ENCODE measurements around the gene CAMTA1.

The CAMTA1 gene

GRCh38 chr1:7265771-7266371 is 480.6 kb downstream of the CAMTA1 start:
- ATAC-seq (ENCODE audit: insufficient read depth, low read depth) (no peak), DNase-seq (no peak)
- Histone ChIP-seq H2AFZ (ENCODE audit: low read depth, low read length) (no peak overlapping the region), H3K27me3 (ENCODE audit: insufficient read depth, low read length, poor library complexity) (no peaks in the 10 kb centered on the region), H3K36me3 (ENCODE audit: insufficient read depth, low read length) (no peaks in the 10 kb centered on the region), H3K9ac (ENCODE audit: low read depth, low read length) (no peak overlapping the region), H3K4me1 (ENCODE audit: insufficient read depth, low read length) (no peaks in the 10 kb centered on the region), H3K9me3 (ENCODE audit: insufficient read depth, low read length, severe bottlenecking) (peaks cover 8% of the 10 kb centered on the region), H4K20me1 (ENCODE audit: insufficient read depth, low read length) (no peaks in the 10 kb centered on the region), H3K4me3 (ENCODE audit: low read depth in 1 of 2, low read length in 2 of 2) (no peak overlapping the region), H3K79me2 (ENCODE audit: insufficient read depth, low read length) (no peaks in the 10 kb centered on the region), H3K4me2 (ENCODE audit: insufficient read depth, low read length) (no peak overlapping the region), H3K27ac (ENCODE audit: low read length) (no peak overlapping the region)
- TF ChIP-seq CTCF (IDR thresholded peaks at IDR 0.05; ENCODE audit: borderline replicate concordance, extremely low read depth, low read length, poor library complexity, severe bottlenecking) (no peak), EZH2 (IDR thresholded peaks at IDR 0.05; ENCODE audit: borderline replicate concordance, low read depth, low read length, severe bottlenecking) (no peak)

GRCh38 chr1:7266561-7266960 is 481.3 kb downstream of the CAMTA1 start:
- Histone ChIP-seq H3K4me2 (ENCODE audit: insufficient read depth, low read length) (no peak overlapping the region), H3K27ac (ENCODE audit: low read length) (no peak overlapping the region)

GRCh38 chr1:7267493-7267892 is 482.2 kb downstream of the CAMTA1 start:
- H3K4me1 ChIP-seq (ENCODE audit: insufficient read depth, low read length): no peaks in the 10 kb centered on the region
- H3K27me3 ChIP-seq (ENCODE audit: insufficient read depth, low read length, poor library complexity): no peaks in the 10 kb centered on the region
- H3K27ac ChIP-seq (ENCODE audit: low read length): no peak overlapping the region
- H3K4me3 ChIP-seq (ENCODE audit: low read depth in 1 of 2, low read length in 2 of 2): no peak overlapping the region
- H3K36me3 ChIP-seq (ENCODE audit: insufficient read depth, low read length): no peaks in the 10 kb centered on the region
- no peaks in the 10 kb centered on the region for H3K79me2 ChIP-seq (ENCODE audit: insufficient read depth, low read length)
- no peak overlapping the region for H3K4me2 ChIP-seq (ENCODE audit: insufficient read depth, low read length)
- no peak for TF ChIP-seq CTCF (IDR thresholded peaks at IDR 0.05; ENCODE audit: borderline replicate concordance, extremely low read depth, low read length, poor library complexity, severe bottlenecking)
- ATAC-seq (ENCODE audit: insufficient read depth, low read depth) (no peak), DNase-seq (no peak)
- no peak overlapping the region for H3K9ac ChIP-seq (ENCODE audit: low read depth, low read length)
- no peaks in the 10 kb centered on the region for H4K20me1 ChIP-seq (ENCODE audit: insufficient read depth, low read length)
- peaks cover 8% of the 10 kb centered on the region for H3K9me3 ChIP-seq (ENCODE audit: insufficient read depth, low read length, severe bottlenecking)
- no peak overlapping the region for H2AFZ ChIP-seq (ENCODE audit: low read depth, low read length)

More at GRCh38 chr1:7266561-7266960, 481.3 kb downstream of the CAMTA1 start:
- Histone ChIP-seq H2AFZ (ENCODE audit: low read depth, low read length) (no peak overlapping the region), H3K79me2 (ENCODE audit: insufficient read depth, low read length) (no peaks in the 10 kb centered on the region), H3K27me3 (ENCODE audit: insufficient read depth, low read length, poor library complexity) (no peaks in the 10 kb centered on the region), H3K4me3 (ENCODE audit: low read depth in 1 of 2, low read length in 2 of 2) (no peak overlapping the region), H3K4me1 (ENCODE audit: insufficient read depth, low read length) (no peaks in the 10 kb centered on the region), H4K20me1 (ENCODE audit: insufficient read depth, low read length) (no peaks in the 10 kb centered on the region), H3K9ac (ENCODE audit: low read depth, low read length) (no peak overlapping the region), H3K36me3 (ENCODE audit: insufficient read depth, low read length) (no peaks in the 10 kb centered on the region), H3K9me3 (ENCODE audit: insufficient read depth, low read length, severe bottlenecking) (peaks cover 8% of the 10 kb centered on the region)
- TF ChIP-seq CTCF (IDR thresholded peaks at IDR 0.05; ENCODE audit: borderline replicate concordance, extremely low read depth, low read length, poor library complexity, severe bottlenecking) (no peak), EZH2 (IDR thresholded peaks at IDR 0.05; ENCODE audit: borderline replicate concordance, low read depth, low read length, severe bottlenecking) (no peak)
- ATAC-seq (ENCODE audit: insufficient read depth, low read depth): no peak
- DNase-seq: no peak

- H3K4me3 ChIP-seq (ENCODE audit: low read depth in 1 of 2, low read length in 2 of 2): no peak overlapping the region
- H3K9ac ChIP-seq (ENCODE audit: low read depth, low read length): no peak overlapping the region
- no peaks in the 10 kb centered on the region for H3K79me2 ChIP-seq (ENCODE audit: insufficient read depth, low read length)
- H3K27me3 ChIP-seq (ENCODE audit: insufficient read depth, low read length, poor library complexity): no peaks in the 10 kb centered on the region
- H3K4me1 ChIP-seq (ENCODE audit: insufficient read depth, low read length): no peaks in the 10 kb centered on the region
- no peaks in the 10 kb centered on the region for H3K36me3 ChIP-seq (ENCODE audit: insufficient read depth, low read length)
- no peaks in the 10 kb centered on the region for H4K20me1 ChIP-seq (ENCODE audit: insufficient read depth, low read length)
- H3K4me2 ChIP-seq (ENCODE audit: insufficient read depth, low read length): no peak overlapping the region
- H3K27ac ChIP-seq (ENCODE audit: low read length): no peak overlapping the region
- no peak overlapping the region for H2AFZ ChIP-seq (ENCODE audit: low read depth, low read length)
- H3K9me3 ChIP-seq (ENCODE audit: insufficient read depth, low read length, severe bottlenecking): peaks cover 8% of the 10 kb centered on the region
- no peak for DNase-seq
- TF ChIP-seq CTCF (IDR thresholded peaks at IDR 0.05; ENCODE audit: borderline replicate concordance, extremely low read depth, low read length, poor library complexity, severe bottlenecking) (no peak), EZH2 (IDR thresholded peaks at IDR 0.05; ENCODE audit: borderline replicate concordance, low read depth, low read length, severe bottlenecking) (no peak)
- no peak for ATAC-seq (ENCODE audit: insufficient read depth, low read depth)
Observed at GRCh38 chr1:7268983-7269382, 483.7 kb downstream of the CAMTA1 start.

All from DND-41 (cell line).